H1 (cell line): ENCODE results near the gene CYP2E1. TPM values are rescaled to one million over a fixed set of nuclear protein-coding genes. Genes with fewer than 3 reads are reported as not detected.
A peak's percentile ranks its signal among the peaks of the same experiment; 100 is the strongest.
"Not testable (repeated sequence)": the region's sequence is repeated elsewhere in the genome, so short reads cannot be mapped to it uniquely, and the experiment has no call there.

Source experiments
- CTCF ChIA-PET: fragments of 300-600 bp; sonication (Branson Sonifier 250); formaldehyde crosslinking; loops from one replicate; lab custom pipeline; 2021; ENCODE audit not compliant: partially characterized antibody; lab: Charles Lee
- POLR2A ChIA-PET: fragments of 300-600 bp; sonication (Branson Sonifier 250); formaldehyde crosslinking; loops from one replicate; lab custom pipeline; 2021; ENCODE audit warnings: inconsistent platforms; ENCODE audit not compliant: partially characterized antibody; lab: Charles Lee
- DNase-seq, 2 experiments: peaks; one replicate each; pipeline versions ENCODE4 v3.0.0 to v3.0.0-alpha.2; 2010 to 2022; ENCODE audit warnings: low spot score in 2 of 2, low read depth in 1 of 2, mixed read lengths in 1 of 2
- FAIRE-seq: peaks from 2 replicates; lab custom pipeline; 2011; peaks lifted over from hg19 to GRCh38; lab: Jason Lieb, UNC
- H2AFZ ChIP-seq: 2 replicates; pipeline ENCODE4 v1.8.1; 2012; ENCODE audit warnings: low read length, inconsistent platforms
- H2AK5ac ChIP-seq: 2 replicates; pipeline ENCODE4 v1.6.1; 2013; ENCODE audit warnings: low read depth, low read length
- H2BK120ac ChIP-seq: replicated peaks from 2 replicates; pipeline ENCODE3; 2013; ENCODE audit warnings: low read depth, low read length, inconsistent platforms
- H2BK12ac ChIP-seq: 2 replicates; pipeline ENCODE4 v1.6.1; 2013; ENCODE audit warnings: low read depth, low read length
- H2BK15ac ChIP-seq: 2 replicates; pipeline ENCODE4 v1.6.1; 2013; ENCODE audit warnings: low read length
- H2BK20ac ChIP-seq: 2 replicates; pipeline ENCODE4 v1.6.1; 2013; ENCODE audit warnings: low read length
- H2BK5ac ChIP-seq: 2 replicates; pipeline ENCODE4 v1.6.1; 2013; ENCODE audit warnings: low read depth, low read length
- H3K14ac ChIP-seq: 2 replicates; pipeline ENCODE4 v1.6.1; 2013; ENCODE audit warnings: inconsistent platforms; ENCODE audit not compliant: insufficient read length
- H3K18ac ChIP-seq: 2 replicates; pipeline ENCODE4 v1.6.1; 2013; ENCODE audit warnings: low read length; ENCODE audit errors: extremely low read depth
- H3K23ac ChIP-seq: 2 replicates; pipeline ENCODE4 v1.6.1; 2013; ENCODE audit warnings: inconsistent platforms; ENCODE audit not compliant: insufficient read length
- H3K23me2 ChIP-seq: 2 replicates; pipeline ENCODE4 v1.6.1; 2013; ENCODE audit warnings: low read depth, low read length
- H3K27ac ChIP-seq: 2 replicates; pipeline ENCODE4 v1.6.1; 2011; ENCODE audit warnings: low read depth, low read length, inconsistent platforms
- H3K27me3 ChIP-seq, 4 experiments: replicated peaks in 1 of 4; 1 replicate in 1 of 4; 2 replicates in 3 of 4; pipeline versions ENCODE4 v1.6.1 to v1.8.1; 2011 to 2013; ENCODE audit warnings: low read length in 3 of 4, mild to moderate bottlenecking in 3 of 4, inconsistent platforms in 2 of 4, mixed read lengths in 2 of 4, moderate library complexity in 1 of 4; ENCODE audit not compliant: control insufficient read depth in 3 of 4, insufficient read depth in 3 of 4; ENCODE audit errors: extremely low read depth in 1 of 4
- H3K36me3 ChIP-seq, 4 experiments: 2 replicates each; pipeline versions ENCODE4 v1.6.1 to v1.8.1; 2011 to 2013; ENCODE audit warnings: mild to moderate bottlenecking in 4 of 4, low read length in 3 of 4, moderate library complexity in 2 of 4, control low read depth in 1 of 4, inconsistent platforms in 1 of 4; ENCODE audit not compliant: insufficient read depth in 4 of 4, control insufficient read depth in 2 of 4
- H3K4ac ChIP-seq: replicated peaks from 2 replicates; pipeline ENCODE3; 2013; ENCODE audit warnings: low read length, low read depth, mixed read lengths, inconsistent platforms; ENCODE audit not compliant: insufficient read length
- H3K4me1 ChIP-seq, 4 experiments: replicated peaks in 1 of 4; 1 replicate in 1 of 4; 2 replicates in 3 of 4; pipeline versions ENCODE4 v1.6.1 to v1.8.1; 2011 to 2013; ENCODE audit warnings: low read length in 3 of 4, inconsistent platforms in 2 of 4, mixed read lengths in 1 of 4; ENCODE audit not compliant: insufficient read depth in 4 of 4, control insufficient read depth in 3 of 4
- H3K4me2 ChIP-seq, 2 experiments: 2 replicates each; pipeline versions ENCODE4 v1.6.1 to v1.8.1; 2011 to 2013; ENCODE audit warnings: low read depth in 2 of 2, low read length in 2 of 2, control low read depth in 1 of 2, inconsistent platforms in 1 of 2, mild to moderate bottlenecking in 1 of 2; ENCODE audit not compliant: insufficient read depth in 1 of 2
- H3K4me3 ChIP-seq, 4 experiments: fragments of 200-600, 300-600 bp in 1 of 4; sonication (generic), shearing (Covaris generic), sonication (Bioruptor Twin) in 1 of 4; 2 replicates each; pipeline versions ENCODE4 v1.5.1 to v1.8.1; 2011 to 2016; ENCODE audit warnings: low read length in 4 of 4, low read depth in 3 of 4, control low read depth in 2 of 4, inconsistent platforms in 2 of 4, mild to moderate bottlenecking in 2 of 4, mixed read lengths in 1 of 4, moderate library complexity in 1 of 4; ENCODE audit not compliant: insufficient read depth in 2 of 4; ENCODE audit errors: extremely low read depth in 1 of 4
- H3K56ac ChIP-seq: replicated peaks from 2 replicates; pipeline ENCODE3; 2013; ENCODE audit warnings: low read depth, mild to moderate bottlenecking, mixed read lengths, low read length, inconsistent platforms; ENCODE audit not compliant: insufficient read length
- H3K79me1 ChIP-seq: 2 replicates; pipeline ENCODE4 v1.6.1; 2013; ENCODE audit warnings: low read depth, low read length, control low read depth
- H3K79me2 ChIP-seq, 2 experiments: 2 replicates each; pipeline versions ENCODE4 v1.6.1 to v1.8.1; 2012 to 2013; ENCODE audit warnings: low read length in 2 of 2, mild to moderate bottlenecking in 2 of 2, inconsistent platforms in 1 of 2; ENCODE audit not compliant: insufficient read depth in 2 of 2, control insufficient read depth in 1 of 2
- H3K9ac ChIP-seq, 4 experiments: replicated peaks in 1 of 4; 1 replicate in 1 of 4; 2 replicates in 3 of 4; pipeline versions ENCODE4 v1.6.1 to v1.8.1; 2011 to 2013; ENCODE audit warnings: low read depth in 3 of 4, low read length in 3 of 4, control low read depth in 2 of 4, mild to moderate bottlenecking in 2 of 4, moderate library complexity in 2 of 4, inconsistent platforms in 1 of 4; ENCODE audit errors: extremely low read depth in 1 of 4
- H3K9me3 ChIP-seq, 2 experiments: 2 replicates each; pipeline versions ENCODE4 v1.6.1 to v1.8.1; 2012 to 2013; ENCODE audit warnings: mild to moderate bottlenecking in 2 of 2, moderate library complexity in 2 of 2, control low read depth in 1 of 2, inconsistent platforms in 1 of 2, low read depth in 1 of 2, low read length in 1 of 2, mixed read lengths in 1 of 2; ENCODE audit not compliant: insufficient read depth in 2 of 2
- H4K20me1 ChIP-seq, 2 experiments: replicated peaks in 1 of 2; 2 replicates each; pipeline versions ENCODE3 to v1.8.1; 2011 to 2013; ENCODE audit warnings: inconsistent platforms in 2 of 2, low read length in 2 of 2, mild to moderate bottlenecking in 1 of 2; ENCODE audit not compliant: insufficient read depth in 2 of 2, control insufficient read depth in 1 of 2
- H4K5ac ChIP-seq: 2 replicates; pipeline ENCODE4 v1.6.1; 2013; ENCODE audit warnings: low read length, low read depth, mixed read lengths, inconsistent platforms; ENCODE audit not compliant: insufficient read length
- H4K8ac ChIP-seq: 2 replicates; pipeline ENCODE4 v1.8.0; 2013; ENCODE audit warnings: mild to moderate bottlenecking, moderate library complexity, low read length, inconsistent platforms; ENCODE audit not compliant: insufficient read depth; ENCODE audit errors: extremely low read depth
- H4K91ac ChIP-seq: replicated peaks from 2 replicates; pipeline ENCODE3; 2013; ENCODE audit warnings: low read length, mixed read lengths, inconsistent platforms; ENCODE audit not compliant: insufficient read length
- WGBS, 2 experiments: shearing (Covaris generic) in 1 of 2; methylation state at CpG; one replicate each; pipeline versions ENCODE4 v1.1.6 to v1.1.7; 2013 to 2015; ENCODE audit warnings: low lambda C conversion rate in 2 of 2, mixed read lengths in 2 of 2, inconsistent platforms in 1 of 2, low coverage in 1 of 2, missing lambda C conversion rate in 1 of 2; ENCODE audit not compliant: insufficient replicate concordance in 2 of 2, insufficient coverage in 1 of 2, insufficient read length in 1 of 2; ENCODE audit errors: extremely low coverage in 1 of 2, missing lambda C conversion rate in 1 of 2; 5-methylcytosine and 5-hydroxymethylcytosine counted together
- polyA plus RNA-seq, 7 experiments: library from polyadenylated mRNA; depleted of rRNA in 3 of 7; stranded (reverse) in 5 of 7; unstranded in 2 of 7; fragments of >200 nt in 5 of 7; fragments of 200-250 nt in 2 of 7; gene quantifications; 1 replicate in 5 of 7; 2 replicates in 1 of 7; 4 replicates in 1 of 7; pipeline versions ENCODE4 v1.2.1 to v1.2.3, GENCODE V29; 2011 to 2013; ENCODE audit warnings: missing spikeins in 2 of 7, mixed read lengths in 2 of 7
- total RNA-seq: library from RNA; stranded (reverse); fragmentation: NEBNext Ultra II Directional; extraction: Animal tissue kit (Norgen Biotek cat#: 25700); gene quantifications from 2 replicates; pipeline ENCODE4 v1.2.1, GENCODE V29; 2021

The CYP2E1 gene
- total and polyA plus RNA-seq, 2 of the 8 experiments (the other 6 are each of a cell fraction or from before 2014, with no cell fraction given): 0.11 TPM; not detected in 1

GRCh38 chr10:133572055-133572454 is 44.9 kb downstream of the CYP2E1 start:
- H3K4me3 ChIP-seq, H3K36me3 ChIP-seq, H4K5ac ChIP-seq, H3K18ac ChIP-seq, H4K8ac ChIP-seq, H3K9ac ChIP-seq, H2BK15ac ChIP-seq, H3K27me3 ChIP-seq, H3K23ac ChIP-seq, CTCF ChIA-PET, DNase-seq, H3K27ac ChIP-seq, FAIRE-seq, H2AFZ ChIP-seq, H3K4me2 ChIP-seq, H3K79me2 ChIP-seq, H3K14ac ChIP-seq, H3K4ac ChIP-seq, H2BK120ac ChIP-seq, H3K23me2 ChIP-seq, H4K91ac ChIP-seq, H2AK5ac ChIP-seq, POLR2A ChIA-PET, H4K20me1 ChIP-seq, H2BK12ac ChIP-seq, H3K4me1 ChIP-seq, H3K56ac ChIP-seq, H3K79me1 ChIP-seq, H2BK20ac ChIP-seq, H2BK5ac ChIP-seq: not testable (repeated sequence)
- 85% methylated on average over 11 of the region's 11 CpGs; no CpG with 5 or more reads in 1 of the 2 experiments for WGBS, 2 experiments
- H3K9me3 ChIP-seq: peaks cover 17 to 45% of the 10 kb centered on the region in 2 experiments

GRCh38 chr10:133573460-133573859 is 46.3 kb downstream of the CYP2E1 start:
- ChIA-PET POLR2A (interaction anchor here (1.3 kb wide), 1 partner anchor 154 kb away, joined by 3 read pairs; no protein-coding TSS in a partner anchor), CTCF (interaction anchor here (1.1 to 1.3 kb wide), 3 partner anchors 45 to 244 kb away, joined by 3 to 4 read pairs (median 4); no protein-coding TSS in a partner anchor)
- H2BK12ac ChIP-seq, H3K23ac ChIP-seq, H3K4me3 ChIP-seq, H2BK5ac ChIP-seq, H4K20me1 ChIP-seq, H3K36me3 ChIP-seq, H3K4me2 ChIP-seq, H3K27ac ChIP-seq, H3K4ac ChIP-seq, H3K9ac ChIP-seq, H2BK120ac ChIP-seq, H3K27me3 ChIP-seq, H3K56ac ChIP-seq, H2AFZ ChIP-seq, H4K8ac ChIP-seq, H2AK5ac ChIP-seq, H4K5ac ChIP-seq, H3K4me1 ChIP-seq, H3K79me1 ChIP-seq, H2BK20ac ChIP-seq, H3K18ac ChIP-seq, H2BK15ac ChIP-seq, H3K79me2 ChIP-seq, DNase-seq, H3K23me2 ChIP-seq, H4K91ac ChIP-seq, H3K14ac ChIP-seq: not testable (repeated sequence)
- WGBS, 2 experiments: 81% methylated on average over 1 of the region's 1 CpG; no CpG with 5 or more reads in 1 of the 2 experiments
- peak; percentile 32 for FAIRE-seq
- H3K9me3 ChIP-seq: peaks cover 12 to 31% of the 10 kb centered on the region in 2 experiments
